Measurements from ENCODE around the gene UBXN7. TPM values are rescaled to one million over a fixed set of nuclear protein-coding genes. Genes with fewer than 3 reads are reported as not detected.
"Not testable (repeated sequence)": the region's sequence is repeated elsewhere in the genome, so short reads cannot be mapped to it uniquely, and the experiment has no call there.

Gene UBXN7
- total RNA-seq, 1 experiment from 2014 or later, result 61.7 TPM

DNA sequence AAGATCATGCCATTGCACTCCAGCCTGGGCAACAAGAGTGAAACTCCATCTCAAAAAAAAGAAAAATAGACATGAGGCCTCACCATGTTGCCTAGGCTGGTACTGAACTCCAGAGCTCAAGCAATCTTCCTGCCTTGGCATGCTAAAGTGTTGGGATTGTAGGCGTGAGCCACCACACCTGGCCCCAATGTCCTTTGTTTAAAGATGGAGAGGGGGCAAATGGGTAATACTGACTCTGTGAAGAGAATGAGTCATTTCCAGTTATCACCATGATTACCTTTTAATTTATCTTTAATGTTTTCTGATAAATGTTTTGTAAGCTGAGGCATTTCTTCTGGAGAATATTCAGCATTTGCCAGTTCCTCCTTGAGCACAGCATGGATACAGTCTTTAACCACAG, 116.4 kb downstream of the UBXN7 start:
- in situ Hi-C loops (cut with HindIII; ENCODE audit: low pct_unique_long_range_greater_than_20kb, low sequenced_read_pairs), result no loop called here
- ChIA-PET POLR2A (no interaction called here), CTCF (no interaction called here)
- H3K36me3 ChIP-seq (ENCODE audit: control insufficient read depth, insufficient read depth, low read length), result 0 out of 2 replicates have a peak, but pooled peaks cover 2% of the 10 kb centered on the region
- ATAC-seq (no peak), DNase-seq (ENCODE audit: low read depth, low spot score) (no peak)
- no peak overlapping the region for H3K27ac ChIP-seq (ENCODE audit: low read length)
- intact Hi-C loops (cut with micrococcal nuclease; ENCODE audit: unreplicated experiment), result no loop called here
- H3K4me3 ChIP-seq (ENCODE audit: low read depth in 2 of 2, low read length in 2 of 2), result no peak overlapping the region
- H3K4me1 ChIP-seq (ENCODE audit: control insufficient read depth, insufficient read depth, low read length), result no peaks in the 10 kb centered on the region
- no peaks in the 10 kb centered on the region for H3K27me3 ChIP-seq (ENCODE audit: control insufficient read depth, insufficient read depth, low read length)
- no TSS peak for BruUV-seq (replicated peaks)
- H3K9me3 ChIP-seq (ENCODE audit: control insufficient read depth, insufficient read depth, low read depth, low read length), result no peaks in the 10 kb centered on the region
- TF ChIP-seq POLR2AphosphoS5 (IDR thresholded peaks at IDR 0.05; ENCODE audit: low read depth, low read length) (no peak), TCF7L2 (IDR thresholded peaks at IDR 0.05; ENCODE audit: low read depth, low read length) (no peak), SIN3A (IDR thresholded peaks at IDR 0.05; ENCODE audit: borderline replicate concordance, insufficient read depth, low read depth, low read length) (no peak), CTCF (IDR thresholded peaks at IDR 0.05) (no peak)
- TF ChIP-seq, protein P1, sequence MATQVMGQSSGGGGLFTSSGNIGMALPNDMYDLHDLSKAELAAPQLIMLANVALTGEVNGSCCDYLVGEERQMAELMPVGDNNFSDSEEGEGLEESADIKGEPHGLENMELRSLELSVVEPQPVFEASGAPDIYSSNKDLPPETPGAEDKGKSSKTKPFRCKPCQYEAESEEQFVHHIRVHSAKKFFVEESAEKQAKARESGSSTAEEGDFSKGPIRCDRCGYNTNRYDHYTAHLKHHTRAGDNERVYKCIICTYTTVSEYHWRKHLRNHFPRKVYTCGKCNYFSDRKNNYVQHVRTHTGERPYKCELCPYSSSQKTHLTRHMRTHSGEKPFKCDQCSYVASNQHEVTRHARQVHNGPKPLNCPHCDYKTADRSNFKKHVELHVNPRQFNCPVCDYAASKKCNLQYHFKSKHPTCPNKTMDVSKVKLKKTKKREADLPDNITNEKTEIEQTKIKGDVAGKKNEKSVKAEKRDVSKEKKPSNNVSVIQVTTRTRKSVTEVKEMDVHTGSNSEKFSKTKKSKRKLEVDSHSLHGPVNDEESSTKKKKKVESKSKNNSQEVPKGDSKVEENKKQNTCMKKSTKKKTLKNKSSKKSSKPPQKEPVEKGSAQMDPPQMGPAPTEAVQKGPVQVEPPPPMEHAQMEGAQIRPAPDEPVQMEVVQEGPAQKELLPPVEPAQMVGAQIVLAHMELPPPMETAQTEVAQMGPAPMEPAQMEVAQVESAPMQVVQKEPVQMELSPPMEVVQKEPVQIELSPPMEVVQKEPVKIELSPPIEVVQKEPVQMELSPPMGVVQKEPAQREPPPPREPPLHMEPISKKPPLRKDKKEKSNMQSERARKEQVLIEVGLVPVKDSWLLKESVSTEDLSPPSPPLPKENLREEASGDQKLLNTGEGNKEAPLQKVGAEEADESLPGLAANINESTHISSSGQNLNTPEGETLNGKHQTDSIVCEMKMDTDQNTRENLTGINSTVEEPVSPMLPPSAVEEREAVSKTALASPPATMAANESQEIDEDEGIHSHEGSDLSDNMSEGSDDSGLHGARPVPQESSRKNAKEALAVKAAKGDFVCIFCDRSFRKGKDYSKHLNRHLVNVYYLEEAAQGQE (IDR thresholded peaks at IDR 0.05; ENCODE audit: insufficient read depth in 1 of 2, low read depth in 2 of 2, low read length in 1 of 2), result no peak

DNA sequence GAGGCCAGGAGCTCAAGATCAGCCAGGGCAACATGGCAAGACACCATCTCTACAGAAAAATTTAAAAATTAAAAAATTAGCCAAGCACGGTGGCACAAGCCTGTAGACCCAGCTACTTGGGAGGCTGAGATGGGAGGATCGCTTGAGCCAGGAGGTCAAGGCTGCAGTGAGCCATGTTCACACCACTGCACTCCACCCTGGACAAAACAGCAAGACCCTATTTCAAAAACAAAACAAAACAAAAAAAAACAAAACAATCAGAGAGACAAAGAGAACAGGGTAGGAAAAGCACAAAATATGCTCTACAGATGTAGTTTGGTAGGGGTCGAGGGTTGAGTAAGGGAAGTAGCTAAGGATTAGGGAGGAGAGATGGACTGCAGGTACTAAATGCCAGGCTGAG, 117.6 kb downstream of the UBXN7 start:
- 0 out of 2 replicates have a peak, but pooled peaks cover 2% of the 10 kb centered on the region for H3K36me3 ChIP-seq (ENCODE audit: control insufficient read depth, insufficient read depth, low read length)
- in situ Hi-C loops (cut with HindIII; ENCODE audit: low pct_unique_long_range_greater_than_20kb, low sequenced_read_pairs), result no loop called here
- TF ChIP-seq TCF7L2 (IDR thresholded peaks at IDR 0.05; ENCODE audit: low read depth, low read length) (no peak), POLR2AphosphoS5 (IDR thresholded peaks at IDR 0.05; ENCODE audit: low read depth, low read length) (no peak), SIN3A (IDR thresholded peaks at IDR 0.05; ENCODE audit: borderline replicate concordance, insufficient read depth, low read depth, low read length) (no peak), CTCF (IDR thresholded peaks at IDR 0.05) (no peak)
- TF ChIP-seq, protein P1 (IDR thresholded peaks at IDR 0.05; ENCODE audit: insufficient read depth in 1 of 2, low read depth in 2 of 2, low read length in 1 of 2), result no peak
- no peaks in the 10 kb centered on the region for H3K4me1 ChIP-seq (ENCODE audit: control insufficient read depth, insufficient read depth, low read length)
- ATAC-seq (no peak), DNase-seq (ENCODE audit: low read depth, low spot score) (no peak)
- no peak overlapping the region for H3K4me3 ChIP-seq (ENCODE audit: low read depth in 2 of 2, low read length in 2 of 2)
- intact Hi-C loops (cut with micrococcal nuclease; ENCODE audit: unreplicated experiment), result no loop called here
- H3K27ac ChIP-seq (ENCODE audit: low read length), result no peak overlapping the region
- ChIA-PET CTCF (no interaction called here), POLR2A (interaction anchor here (0.7 kb wide), 1 partner anchor 79 kb away, joined by 3 read pairs; no protein-coding TSS in a partner anchor)
- H3K27me3 ChIP-seq (ENCODE audit: control insufficient read depth, insufficient read depth, low read length), result no peaks in the 10 kb centered on the region
- BruUV-seq (replicated peaks), result no TSS peak
- H3K9me3 ChIP-seq (ENCODE audit: control insufficient read depth, insufficient read depth, low read depth, low read length), result no peaks in the 10 kb centered on the region

GRCh38 chr3:196314086-196314485, 118.1 kb downstream of the UBXN7 start:
- DNase-seq (ENCODE audit: low read depth, low spot score); BruUV-seq (replicated peaks); H3K4me3 ChIP-seq (ENCODE audit: low read depth in 2 of 2, low read length in 2 of 2); in situ Hi-C loops (cut with HindIII; ENCODE audit: low pct_unique_long_range_greater_than_20kb, low sequenced_read_pairs); CTCF ChIA-PET; intact Hi-C loops (cut with micrococcal nuclease; ENCODE audit: unreplicated experiment); H3K27me3 ChIP-seq (ENCODE audit: control insufficient read depth, insufficient read depth, low read length); H3K36me3 ChIP-seq (ENCODE audit: control insufficient read depth, insufficient read depth, low read length); H3K27ac ChIP-seq (ENCODE audit: low read length); H3K9me3 ChIP-seq (ENCODE audit: control insufficient read depth, insufficient read depth, low read depth, low read length); H3K4me1 ChIP-seq (ENCODE audit: control insufficient read depth, insufficient read depth, low read length); ATAC-seq; POLR2A ChIA-PET: not testable (repeated sequence)

GRCh38 chr3:196302960-196303359, 129.3 kb downstream of the UBXN7 start:
- POLR2A ChIA-PET; H3K27ac ChIP-seq (ENCODE audit: low read length); in situ Hi-C loops (cut with HindIII; ENCODE audit: low pct_unique_long_range_greater_than_20kb, low sequenced_read_pairs); H3K27me3 ChIP-seq (ENCODE audit: control insufficient read depth, insufficient read depth, low read length); H3K36me3 ChIP-seq (ENCODE audit: control insufficient read depth, insufficient read depth, low read length); intact Hi-C loops (cut with micrococcal nuclease; ENCODE audit: unreplicated experiment); DNase-seq (ENCODE audit: low read depth, low spot score); H3K4me1 ChIP-seq (ENCODE audit: control insufficient read depth, insufficient read depth, low read length); BruUV-seq (replicated peaks); ATAC-seq; H3K4me3 ChIP-seq (ENCODE audit: low read depth in 2 of 2, low read length in 2 of 2); H3K9me3 ChIP-seq (ENCODE audit: control insufficient read depth, insufficient read depth, low read depth, low read length): not testable (repeated sequence)
- CTCF ChIA-PET, result interaction anchor here (0.5 kb wide), 1 partner anchor 295 kb away, joined by 3 read pairs; no protein-coding TSS in a partner anchor
